Measurements from ENCODE around the gene CMTM2.
"Not testable (repeated sequence)": the region's sequence is repeated elsewhere in the genome, so short reads cannot be mapped to it uniquely, and the experiment has no call there.

Gene CMTM2

DNA sequence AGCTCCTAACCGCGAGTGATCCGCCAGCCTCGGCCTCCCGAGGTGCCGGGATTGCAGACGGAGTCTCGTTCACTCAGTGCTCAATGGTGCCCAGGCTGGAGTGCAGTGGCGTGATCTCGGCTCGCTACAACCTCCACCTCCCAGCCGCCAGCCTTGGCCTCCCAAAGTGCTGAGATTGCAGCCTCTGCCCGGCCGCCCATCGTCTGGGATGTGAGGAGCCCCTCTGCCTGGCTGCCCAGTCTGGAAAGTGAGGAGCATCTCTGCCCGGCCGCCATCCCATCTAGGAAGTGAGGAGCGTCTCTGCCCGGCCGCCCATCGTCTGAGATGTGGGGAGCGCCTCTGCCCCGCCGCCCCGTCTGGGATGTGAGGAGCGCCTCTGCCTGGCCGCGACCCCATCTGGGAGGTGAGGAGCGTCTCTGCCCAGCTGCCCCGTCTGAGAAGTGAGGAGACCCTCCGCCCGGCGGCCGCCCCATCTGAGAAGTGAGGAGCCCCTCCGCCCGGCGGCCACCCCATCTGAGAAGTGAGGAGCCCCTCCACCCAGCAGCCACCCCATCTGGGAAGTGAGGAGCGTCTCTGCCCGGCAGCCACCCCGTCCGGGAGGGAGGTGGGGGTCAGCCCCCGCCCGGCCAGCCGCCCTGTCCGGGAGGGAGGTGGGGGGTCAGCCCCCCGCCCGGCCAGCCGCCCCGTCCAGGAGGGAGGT is 51.4 kb downstream of the CMTM2 start:
- not testable (repeated sequence) for DNase-seq (ENCODE audit: low read depth, low spot score)

DNA sequence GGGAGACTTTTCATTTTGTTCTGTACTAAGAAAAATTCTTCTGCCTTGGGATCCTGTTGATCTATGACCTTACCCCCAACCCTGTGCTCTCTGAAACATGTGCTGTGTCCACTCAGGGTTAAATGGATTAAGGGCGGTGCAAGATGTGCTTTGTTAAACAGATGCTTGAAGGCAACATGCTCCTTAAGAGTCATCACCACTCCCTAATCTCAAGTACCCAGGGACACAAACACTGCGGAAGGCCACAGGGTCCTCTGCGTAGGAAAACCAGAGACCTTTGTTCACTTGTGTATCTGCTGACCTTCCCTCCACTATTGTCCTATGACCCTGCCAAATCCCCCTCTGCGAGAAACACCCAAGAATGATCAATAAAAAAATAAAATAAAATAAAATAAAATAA is 52.3 kb downstream of the CMTM2 start:
- not testable (repeated sequence) for DNase-seq (ENCODE audit: low read depth, low spot score)

DNA sequence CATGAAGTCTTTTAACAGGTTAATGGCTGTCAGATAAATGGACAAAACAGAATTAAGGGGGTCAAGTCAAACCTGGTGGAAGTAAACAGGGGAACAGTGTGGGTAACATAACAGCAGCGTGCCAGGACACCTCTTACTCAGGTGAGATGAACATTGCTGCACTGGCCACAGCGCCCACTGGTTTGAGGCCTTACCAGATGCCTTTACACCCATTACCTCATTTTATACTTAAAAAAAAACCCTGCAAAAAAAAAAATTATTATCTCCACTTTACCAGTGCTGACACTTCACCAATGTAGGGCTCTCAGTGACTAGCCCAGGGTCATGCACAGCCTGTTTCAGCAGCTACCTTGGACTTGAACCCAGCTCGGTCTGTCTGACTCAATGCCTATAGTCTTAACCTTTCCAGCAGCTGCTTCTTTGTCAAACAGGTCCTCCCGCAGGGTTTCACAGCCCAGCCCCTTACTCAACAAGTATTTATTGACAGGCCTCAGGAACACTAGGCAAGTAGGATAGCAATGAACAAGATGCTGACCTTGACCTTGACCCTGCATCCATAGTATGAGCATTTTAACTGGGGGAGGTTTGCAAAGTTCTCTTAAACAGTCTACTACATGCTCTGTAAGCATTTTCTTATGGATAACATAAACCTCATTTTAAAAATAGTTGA is 55.4 kb downstream of the CMTM2 start:
- DNase-seq (ENCODE audit: low read depth, low spot score): no peak

DNA sequence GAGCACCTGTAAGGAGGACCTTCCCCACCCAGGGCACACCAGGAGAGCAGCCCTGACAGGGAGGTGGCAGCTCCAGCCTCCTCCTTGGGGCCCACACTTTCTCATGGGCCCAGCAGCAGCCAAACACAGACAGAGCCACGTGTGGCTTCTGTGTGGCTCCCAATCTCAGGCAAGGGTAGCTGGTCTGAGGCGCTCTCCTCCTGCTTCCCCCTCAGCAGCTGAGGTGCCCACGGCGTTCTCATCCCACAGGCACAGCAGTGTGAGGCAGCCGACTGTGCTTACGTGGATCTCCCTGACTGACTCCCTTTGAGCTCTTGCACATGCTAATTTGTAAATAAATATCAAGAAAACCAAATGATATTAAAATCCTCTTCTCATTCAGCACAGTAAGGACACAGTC is 56.1 kb downstream of the CMTM2 start:
- no peak for DNase-seq (ENCODE audit: low read depth, low spot score)

DNA sequence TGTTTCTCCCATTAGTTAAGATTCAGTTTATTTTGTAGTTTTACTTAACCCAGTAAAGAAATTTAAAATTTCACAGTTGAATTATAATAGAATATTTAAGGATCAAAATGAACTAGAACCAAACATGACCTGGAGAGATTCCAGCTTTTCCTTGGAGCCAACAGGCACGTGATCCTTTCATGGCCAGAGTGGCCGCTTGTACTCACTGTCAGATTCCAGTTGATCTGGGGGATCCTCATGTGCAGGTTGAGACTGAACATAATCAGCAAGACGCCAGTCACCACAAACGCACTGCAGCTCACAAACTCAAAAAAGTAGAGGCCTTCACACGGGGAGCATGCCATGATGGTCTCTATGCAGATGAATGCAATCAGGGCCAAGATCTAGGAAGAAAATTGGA is 56.9 kb downstream of the CMTM2 start:
- DNase-seq (ENCODE audit: low read depth, low spot score): no peak

DNA sequence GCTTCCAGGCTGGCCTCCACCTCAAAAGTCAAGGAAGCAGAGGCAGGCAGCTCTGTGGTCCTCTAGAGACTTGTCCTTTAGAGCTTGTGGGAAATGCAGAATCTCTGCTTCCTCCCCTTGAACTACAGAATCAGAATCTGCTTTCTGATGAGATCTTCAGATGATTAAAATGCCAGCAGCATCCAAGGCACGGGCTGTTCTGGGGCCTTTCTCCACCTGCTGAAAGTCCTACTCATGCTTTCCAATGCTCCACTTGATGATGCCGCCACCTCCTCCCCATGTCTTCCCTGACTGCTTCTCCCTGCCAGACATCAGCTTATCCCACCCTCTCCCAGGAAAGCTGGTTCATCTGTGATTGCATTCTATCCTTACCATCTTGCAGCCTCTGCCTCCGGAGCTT is 58.5 kb downstream of the CMTM2 start:
- no peak for DNase-seq (ENCODE audit: low read depth, low spot score)

All from iPS DF 19.7 (cell line).